B cell (primary cell): ENCODE measurements around the gene ITSN2. TPM values are rescaled to one million over a fixed set of nuclear protein-coding genes. Genes with fewer than 3 reads are reported as not detected.

ENCODE experiments used
- ATAC-seq: fragments of 200-7000 bp; cut with Tn5 transposase; one replicate; pipeline ENCODE4 v1.10.0; 2021; ENCODE audit warnings: low read depth, mild to moderate bottlenecking, moderate number of reproducible peaks, moderate library complexity
- CTCF ChIA-PET: fragments of 350-600 bp; sonication (Branson Sonifier 250); formaldehyde crosslinking; loops from one replicate; lab custom pipeline; 2021; ENCODE audit warnings: antibody characterized with exemption, inconsistent platforms; lab: Charles Lee
- POLR2A ChIA-PET: fragments of 350-600 bp; sonication (Branson Sonifier 250); formaldehyde crosslinking; loops from one replicate; lab custom pipeline; 2021; ENCODE audit warnings: antibody characterized with exemption; lab: Charles Lee
- DNase-seq: peaks from one replicate; pipeline ENCODE4 v3.0.0; 2013
- H2AFZ ChIP-seq: 2 replicates; pipeline ENCODE4 v1.6.1; 2012; ENCODE audit warnings: mild to moderate bottlenecking, low read depth, low read length; ENCODE audit not compliant: insufficient read depth, poor library complexity, severe bottlenecking
- H3K27ac ChIP-seq, 2 donors: 1 replicate in 1 of 2; 2 replicates in 1 of 2; pipeline ENCODE4 v1.5.1; 2012 to 2013; ENCODE audit warnings: low read length in 2 of 2, mild to moderate bottlenecking in 2 of 2, moderate library complexity in 1 of 2
- H3K27me3 ChIP-seq, 4 experiments: fragments of 200-600 bp in 1 of 4; sonication (generic) in 1 of 4; replicated peaks in 1 of 4; 1 replicate in 2 of 4; 2 replicates in 2 of 4; pipeline versions ENCODE4 v1.6.1 to v1.7.0; 2013 to 2016; ENCODE audit warnings: low read length in 3 of 4, mild to moderate bottlenecking in 2 of 4, mixed read lengths in 1 of 4, moderate library complexity in 1 of 4; ENCODE audit not compliant: insufficient read depth in 4 of 4, control insufficient read depth in 3 of 4; ENCODE audit errors: control extremely low read depth in 1 of 4
- H3K36me3 ChIP-seq, 2 experiments: replicated peaks in 1 of 2; 1 replicate in 1 of 2; 2 replicates in 1 of 2; pipeline versions ENCODE4 v1.6.1 to v1.7.1; 2013; ENCODE audit warnings: low read length in 1 of 2; ENCODE audit not compliant: insufficient read depth in 2 of 2, control insufficient read depth in 1 of 2; ENCODE audit errors: control extremely low read depth in 1 of 2, extremely low read depth in 1 of 2
- H3K4me1 ChIP-seq, 2 donors: fragments of 200-600 bp in 1 of 2; sonication (generic) in 1 of 2; 1 replicate in 1 of 2; 2 replicates in 1 of 2; pipeline versions ENCODE4 v1.5.1 to v1.6.1; 2013 to 2017; ENCODE audit warnings: low read length in 2 of 2; ENCODE audit not compliant: control insufficient read depth in 2 of 2, insufficient read depth in 2 of 2
- H3K4me2 ChIP-seq: replicated peaks from 2 replicates; pipeline ENCODE3; 2012; ENCODE audit warnings: mild to moderate bottlenecking, low read depth, low read length; ENCODE audit not compliant: poor library complexity, severe bottlenecking
- H3K4me3 ChIP-seq, 5 experiments: fragments of 200-600 bp in 1 of 5; sonication (generic) in 1 of 5; 1 replicate in 3 of 5; 2 replicates in 2 of 5; pipeline versions ENCODE4 v1.5.1 to v1.7.0; 2011 to 2016; ENCODE audit warnings: low read length in 4 of 5, mild to moderate bottlenecking in 4 of 5, low read depth in 2 of 5, control low read depth in 1 of 5, moderate library complexity in 1 of 5; ENCODE audit not compliant: insufficient read depth in 1 of 5; ENCODE audit errors: control extremely low read depth in 1 of 5, extremely low read depth in 1 of 5
- H3K79me2 ChIP-seq: fragments of 200-600 bp; sonication (generic); one replicate; pipeline ENCODE4 v1.6.0; 2016; ENCODE audit warnings: low read length; ENCODE audit not compliant: control insufficient read depth, insufficient read depth
- H3K9ac ChIP-seq: fragments of 200-600 bp; sonication (generic); 2 replicates; pipeline ENCODE4 v1.6.1; 2017; ENCODE audit warnings: mild to moderate bottlenecking, low read length, moderate library complexity
- H3K9me3 ChIP-seq, 3 donors: one replicate each; pipeline versions ENCODE4 v1.6.1 to v1.7.1; 2013; ENCODE audit warnings: low read length in 2 of 3; ENCODE audit not compliant: control insufficient read depth in 2 of 3, insufficient read depth in 1 of 3; ENCODE audit errors: control extremely low read depth in 1 of 3
- H4K20me1 ChIP-seq: 2 replicates; pipeline ENCODE4 v1.6.0; 2012; ENCODE audit warnings: mild to moderate bottlenecking, low read length; ENCODE audit not compliant: insufficient read depth, control insufficient read depth, poor library complexity, severe bottlenecking
- H3K27ac Mint-ChIP-seq: one replicate; pipeline ENCODE4 v1.8.0; 2021; ENCODE audit warnings: mixed read lengths
- H3K27me3 Mint-ChIP-seq: one replicate; pipeline ENCODE4 v1.8.0; 2021; ENCODE audit warnings: mixed read lengths
- H3K4me1 Mint-ChIP-seq: one replicate; pipeline ENCODE4 v1.8.0; 2021; ENCODE audit warnings: mixed read lengths
- H3K4me3 Mint-ChIP-seq: one replicate; pipeline ENCODE4 v1.8.0; 2021; ENCODE audit warnings: mixed read lengths
- H3K9me3 Mint-ChIP-seq: one replicate; pipeline ENCODE4 v1.8.0; 2022; ENCODE audit warnings: mixed read lengths; ENCODE audit not compliant: insufficient read depth
- EZH2 ChIP-seq: IDR thresholded peaks from 2 replicates; pipeline ENCODE4 v1.6.1; 2012; ENCODE audit warnings: borderline replicate concordance, low read depth, mild to moderate bottlenecking, moderate library complexity, low read length; ENCODE audit not compliant: insufficient read depth, poor library complexity, severe bottlenecking
- WGBS: methylation state at CpG from one replicate; pipeline ENCODE4 v1.1.5; 2013; ENCODE audit warnings: missing lambda C conversion rate; ENCODE audit not compliant: insufficient coverage; 5-methylcytosine and 5-hydroxymethylcytosine counted together
- intact Hi-C: fragments of 100-400 bp; cut with micrococcal nuclease; formaldehyde crosslinking; loops from one replicate; pipeline ENCODE4 v1.10.0; 2022
- polyA plus RNA-seq: library from polyadenylated mRNA; depleted of rRNA; stranded (reverse); fragments of >200 nt; gene quantifications from 2 replicates; pipeline ENCODE4 v1.2.3, GENCODE V29; 2012
- total RNA-seq, 2 donors: library from RNA; stranded (reverse); fragments of 120-200 nt in 1 of 2; gene quantifications; 1 replicate in 1 of 2; 2 replicates in 1 of 2; pipeline versions ENCODE4 v1.2.3 to v1.2.4, GENCODE V29; 2013 to 2022
- TF ChIP-seq, protein P1 (sequence below): fragments of 200-600 bp; IDR thresholded peaks from one replicate; pipeline ENCODE4 v1.8.0; 2022; ENCODE audit warnings: antibody characterized with exemption, mild to moderate bottlenecking

ITSN2 gene
- total and polyA plus RNA-seq, 2 donors (not counting 1 experiment from before 2014, with no cell fraction given), result 107 to 200 TPM

- intact Hi-C loops, result no loop called here
- ATAC-seq, result no peak
- no peaks in the 10 kb centered on the region for H4K20me1 ChIP-seq
- 89% methylated on average over 1 of the region's 5 CpGs for WGBS
- POLR2A ChIA-PET, result no interaction called here
- H3K4me3 ChIP-seq, result no peak overlapping the region
- no peak overlapping the region for H3K27ac ChIP-seq
- CTCF ChIA-PET, result interaction anchor here (0.6 kb wide), 1 partner anchor 12 kb away, joined by 4 read pairs; no protein-coding TSS in a partner anchor
- no peak overlapping the region for H3K9ac ChIP-seq
- H3K4me1 ChIP-seq, result no peaks in the 10 kb centered on the region
- H3K4me2 ChIP-seq, result no peak overlapping the region
- peaks cover 0 to 4% (median 0%) of the 10 kb centered on the region in 3 donors for H3K9me3 ChIP-seq
- no peaks in the 10 kb centered on the region for H3K4me1 Mint-ChIP-seq
- TF ChIP-seq EZH2, result no peak
- TF ChIP-seq, protein P1, sequence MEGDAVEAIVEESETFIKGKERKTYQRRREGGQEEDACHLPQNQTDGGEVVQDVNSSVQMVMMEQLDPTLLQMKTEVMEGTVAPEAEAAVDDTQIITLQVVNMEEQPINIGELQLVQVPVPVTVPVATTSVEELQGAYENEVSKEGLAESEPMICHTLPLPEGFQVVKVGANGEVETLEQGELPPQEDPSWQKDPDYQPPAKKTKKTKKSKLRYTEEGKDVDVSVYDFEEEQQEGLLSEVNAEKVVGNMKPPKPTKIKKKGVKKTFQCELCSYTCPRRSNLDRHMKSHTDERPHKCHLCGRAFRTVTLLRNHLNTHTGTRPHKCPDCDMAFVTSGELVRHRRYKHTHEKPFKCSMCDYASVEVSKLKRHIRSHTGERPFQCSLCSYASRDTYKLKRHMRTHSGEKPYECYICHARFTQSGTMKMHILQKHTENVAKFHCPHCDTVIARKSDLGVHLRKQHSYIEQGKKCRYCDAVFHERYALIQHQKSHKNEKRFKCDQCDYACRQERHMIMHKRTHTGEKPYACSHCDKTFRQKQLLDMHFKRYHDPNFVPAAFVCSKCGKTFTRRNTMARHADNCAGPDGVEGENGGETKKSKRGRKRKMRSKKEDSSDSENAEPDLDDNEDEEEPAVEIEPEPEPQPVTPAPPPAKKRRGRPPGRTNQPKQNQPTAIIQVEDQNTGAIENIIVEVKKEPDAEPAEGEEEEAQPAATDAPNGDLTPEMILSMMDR, result no peak
- H3K9me3 Mint-ChIP-seq, result no peaks in the 10 kb centered on the region
- H3K36me3 ChIP-seq, result peaks cover 2 to 69% of the 10 kb centered on the region in 2 experiments
- DNase-seq, result no peak
- H3K4me3 Mint-ChIP-seq, result no peak overlapping the region
- H3K27me3 Mint-ChIP-seq, result no peaks in the 10 kb centered on the region
- H2AFZ ChIP-seq, result no peak overlapping the region
- no peak overlapping the region for H3K27ac Mint-ChIP-seq
- no peaks in the 10 kb centered on the region for H3K79me2 ChIP-seq
- no peaks in the 10 kb centered on the region for H3K27me3 ChIP-seq
These were observed 156.6 kb downstream of the ITSN2 start for GRCh38 chr2:24203787-24204150.

- ATAC-seq (no peak), DNase-seq (no peak)
- Mint-ChIP-seq H3K27ac (no peak overlapping the region), H3K27me3 (no peaks in the 10 kb centered on the region), H3K4me1 (no peaks in the 10 kb centered on the region), H3K9me3 (no peaks in the 10 kb centered on the region), H3K4me3 (no peak overlapping the region)
- no peaks in the 10 kb centered on the region for H3K27me3 ChIP-seq
- no peak overlapping the region for H3K9ac ChIP-seq
- TF ChIP-seq EZH2, result no peak
- TF ChIP-seq, protein P1, result no peak
- ChIA-PET POLR2A (interaction anchor here (0.7 kb wide), 1 partner anchor 590 kb away, joined by 6 read pairs; the partner anchor contains the start of genes CENPO and PTRHD1), CTCF (interaction anchor here (0.6 kb wide), 1 partner anchor 71 kb away, joined by 6 read pairs; no protein-coding TSS in a partner anchor)
- peaks cover 2 to 63% of the 10 kb centered on the region in 2 experiments for H3K36me3 ChIP-seq
- no peaks in the 10 kb centered on the region for H4K20me1 ChIP-seq
- no peak overlapping the region for H3K4me2 ChIP-seq
- H3K4me3 ChIP-seq, result no peak overlapping the region
- H3K9me3 ChIP-seq, result peaks cover 0 to 6% (median 0%) of the 10 kb centered on the region in 3 donors
- WGBS, result 97% methylated on average over 17 of the region's 19 CpGs
- no peak overlapping the region for H2AFZ ChIP-seq
- intact Hi-C loops, result no loop called here
- H3K79me2 ChIP-seq, result no peaks in the 10 kb centered on the region
- no peak overlapping the region for H3K27ac ChIP-seq
- no peaks in the 10 kb centered on the region for H3K4me1 ChIP-seq
These were observed 157.1 kb downstream of the ITSN2 start for GRCh38 chr2:24203029-24203786.
